Progenitor cell of endocrine pancreas (in vitro differentiated cells): Measurements from ENCODE around the gene ADGRF5. TPM values are rescaled to one million over a fixed set of nuclear protein-coding genes. Genes with fewer than 3 reads are reported as not detected.
"Not testable (repeated sequence)": the region's sequence is repeated elsewhere in the genome, so short reads cannot be mapped to it uniquely, and the experiment has no call there.

Experiments
- DNase-seq: peaks from one replicate; pipeline ENCODE4 v3.0.0; 2021; ENCODE audit warnings: low spot score; ENCODE audit not compliant: unreplicated experiment
- H3K27ac Mint-ChIP-seq: 2 replicates; pipeline ENCODE4 v1.8.0; 2021; ENCODE audit warnings: mild to moderate bottlenecking, moderate library complexity, mixed read lengths
- H3K27me3 Mint-ChIP-seq: 2 replicates; pipeline ENCODE4 v1.8.0; 2021; ENCODE audit warnings: mixed read lengths
- H3K36me3 Mint-ChIP-seq: 2 replicates; pipeline ENCODE4 v1.8.0; 2022; ENCODE audit warnings: mixed read lengths; ENCODE audit not compliant: insufficient read depth
- H3K4me1 Mint-ChIP-seq: 2 replicates; pipeline ENCODE4 v1.8.0; 2021; ENCODE audit warnings: low read depth, mixed read lengths
- H3K4me3 Mint-ChIP-seq: 2 replicates; pipeline ENCODE4 v1.8.0; 2021; ENCODE audit warnings: low read depth, mild to moderate bottlenecking, moderate library complexity, mixed read lengths
- H3K9me3 Mint-ChIP-seq: 2 replicates; pipeline ENCODE4 v1.8.0; 2021; ENCODE audit warnings: low read depth, mixed read lengths
- total RNA-seq: library from RNA; stranded (reverse); gene quantifications from 2 replicates; pipeline ENCODE4 v1.2.1, GENCODE V29; 2021
- TF ChIP-seq, protein P1 (sequence below): fragments of 200-600 bp; sonication (generic); IDR thresholded peaks from one replicate; pipeline ENCODE4 v1.5.0; 2021; ENCODE audit warnings: antibody characterized with exemption, mild to moderate bottlenecking; ENCODE audit not compliant: unreplicated experiment

Gene ADGRF5
- total RNA-seq, 1 donor from 2014 or later = not detected

- H3K4me3 Mint-ChIP-seq = no peak overlapping the region
- TF ChIP-seq, protein P1, sequence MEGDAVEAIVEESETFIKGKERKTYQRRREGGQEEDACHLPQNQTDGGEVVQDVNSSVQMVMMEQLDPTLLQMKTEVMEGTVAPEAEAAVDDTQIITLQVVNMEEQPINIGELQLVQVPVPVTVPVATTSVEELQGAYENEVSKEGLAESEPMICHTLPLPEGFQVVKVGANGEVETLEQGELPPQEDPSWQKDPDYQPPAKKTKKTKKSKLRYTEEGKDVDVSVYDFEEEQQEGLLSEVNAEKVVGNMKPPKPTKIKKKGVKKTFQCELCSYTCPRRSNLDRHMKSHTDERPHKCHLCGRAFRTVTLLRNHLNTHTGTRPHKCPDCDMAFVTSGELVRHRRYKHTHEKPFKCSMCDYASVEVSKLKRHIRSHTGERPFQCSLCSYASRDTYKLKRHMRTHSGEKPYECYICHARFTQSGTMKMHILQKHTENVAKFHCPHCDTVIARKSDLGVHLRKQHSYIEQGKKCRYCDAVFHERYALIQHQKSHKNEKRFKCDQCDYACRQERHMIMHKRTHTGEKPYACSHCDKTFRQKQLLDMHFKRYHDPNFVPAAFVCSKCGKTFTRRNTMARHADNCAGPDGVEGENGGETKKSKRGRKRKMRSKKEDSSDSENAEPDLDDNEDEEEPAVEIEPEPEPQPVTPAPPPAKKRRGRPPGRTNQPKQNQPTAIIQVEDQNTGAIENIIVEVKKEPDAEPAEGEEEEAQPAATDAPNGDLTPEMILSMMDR = no peak
- H3K27me3 Mint-ChIP-seq = peaks cover 45% of the 10 kb centered on the region
- H3K4me1 Mint-ChIP-seq = peaks cover 3% of the 10 kb centered on the region
- H3K27ac Mint-ChIP-seq = no peak overlapping the region
- H3K36me3 Mint-ChIP-seq = no peaks in the 10 kb centered on the region
- H3K9me3 Mint-ChIP-seq = no peaks in the 10 kb centered on the region
- no peak for DNase-seq
Measured at GRCh38 chr6:46849361-46849690, 72.4 kb downstream of the ADGRF5 start.

- TF ChIP-seq, protein P1 = peak; percentile 99
- Mint-ChIP-seq H3K9me3 (no peaks in the 10 kb centered on the region), H3K4me1 (peaks cover 3% of the 10 kb centered on the region), H3K27ac (no peak overlapping the region), H3K4me3 (peak overlapping the region; percentile 55), H3K27me3 (peaks cover 42% of the 10 kb centered on the region), H3K36me3 (no peaks in the 10 kb centered on the region)
- peak; percentile 77 for DNase-seq
Measured at GRCh38 chr6:46848684-46849360, 72.9 kb downstream of the ADGRF5 start.

DNA sequence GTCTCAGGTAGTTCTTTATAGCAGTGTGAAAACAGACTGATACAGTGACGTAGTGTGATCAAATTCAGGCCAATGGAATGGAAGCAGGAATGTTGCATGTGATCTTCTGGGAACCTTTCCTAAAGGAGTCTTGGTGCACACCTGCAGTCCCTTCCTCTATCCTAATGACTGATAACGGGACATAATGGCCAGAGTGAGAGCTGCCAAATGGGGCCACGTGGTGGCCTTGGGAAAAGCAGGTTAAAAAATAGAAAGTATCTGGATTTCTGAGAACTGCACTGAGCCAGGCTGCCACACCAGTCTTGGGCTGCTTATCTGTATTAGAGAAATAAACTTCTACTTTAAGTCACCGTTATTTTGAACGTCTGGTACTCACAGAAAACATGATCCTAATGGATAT lies 76.6 kb downstream of the ADGRF5 start:
- Mint-ChIP-seq H3K4me1 (peaks cover 3% of the 10 kb centered on the region), H3K4me3 (no peak overlapping the region), H3K9me3 (peaks cover 17% of the 10 kb centered on the region), H3K27me3 (peaks cover 28% of the 10 kb centered on the region), H3K36me3 (peaks cover 4% of the 10 kb centered on the region), H3K27ac (no peak overlapping the region)
- DNase-seq = no peak
- TF ChIP-seq, protein P1 = no peak

DNA sequence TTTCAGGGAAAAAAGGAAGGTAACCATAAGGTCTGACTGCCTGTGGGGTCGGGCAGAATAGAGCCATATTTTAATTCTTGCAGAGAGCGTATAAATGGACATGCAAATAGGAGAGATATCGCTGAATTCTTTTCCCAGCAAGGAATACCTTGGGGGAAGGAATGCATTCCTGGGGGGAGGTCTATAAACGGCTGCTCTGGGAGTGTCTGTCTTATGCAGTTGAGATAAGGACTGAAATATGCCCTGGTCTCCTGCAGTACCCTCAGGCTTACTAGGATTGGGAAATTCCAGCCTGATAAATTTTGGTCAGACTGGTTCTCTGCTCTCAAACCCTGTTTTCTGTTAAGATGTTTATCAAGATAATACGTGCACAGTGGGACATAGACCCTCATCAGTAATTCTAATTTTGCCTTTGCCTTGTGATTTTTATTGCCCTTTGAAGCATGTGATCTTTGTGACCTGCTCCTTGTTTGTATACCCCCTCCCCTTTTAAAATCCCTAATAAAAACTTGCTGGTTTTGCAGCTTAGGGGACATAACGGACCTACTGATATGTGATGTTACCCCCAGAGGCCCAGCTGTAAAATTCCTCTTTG lies 79.4 kb downstream of the ADGRF5 start:
- H3K36me3 Mint-ChIP-seq, DNase-seq, H3K27me3 Mint-ChIP-seq, H3K4me1 Mint-ChIP-seq, H3K27ac Mint-ChIP-seq, H3K4me3 Mint-ChIP-seq: not testable (repeated sequence)
- peaks cover 17% of the 10 kb centered on the region for H3K9me3 Mint-ChIP-seq

DNA sequence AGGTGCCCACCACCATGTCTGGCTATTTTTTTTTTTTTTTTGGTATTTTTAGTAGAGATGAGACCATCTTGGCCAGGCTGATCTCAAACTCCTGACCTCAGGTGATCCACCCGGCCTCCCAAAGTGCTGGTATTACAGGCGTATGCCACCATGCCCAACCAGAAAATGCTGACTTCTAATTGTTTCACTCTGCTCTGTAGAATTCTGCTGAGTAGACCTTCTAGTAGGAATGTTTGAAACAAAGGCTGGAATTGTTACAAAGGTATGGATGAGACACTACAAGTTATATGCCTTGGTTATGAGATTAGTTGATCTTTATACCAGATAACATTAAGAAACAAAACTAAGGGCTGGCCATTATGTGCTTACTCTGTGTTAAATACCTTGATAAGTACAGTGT lies 83.7 kb downstream of the ADGRF5 start:
- Mint-ChIP-seq H3K4me3 (no peak overlapping the region), H3K27ac (no peak overlapping the region), H3K4me1 (no peaks in the 10 kb centered on the region), H3K27me3 (no peaks in the 10 kb centered on the region), H3K9me3 (peaks cover 17% of the 10 kb centered on the region), H3K36me3 (peaks cover 4% of the 10 kb centered on the region)
- no peak for DNase-seq
- TF ChIP-seq, protein P1 = no peak

GRCh38 chr6:46834991-46835390 lies 86.7 kb downstream of the ADGRF5 start:
- peaks cover 11% of the 10 kb centered on the region for H3K4me1 Mint-ChIP-seq
- not testable (repeated sequence) for H3K27ac Mint-ChIP-seq, H3K9me3 Mint-ChIP-seq, H3K27me3 Mint-ChIP-seq, H3K4me3 Mint-ChIP-seq, H3K36me3 Mint-ChIP-seq, DNase-seq

DNA sequence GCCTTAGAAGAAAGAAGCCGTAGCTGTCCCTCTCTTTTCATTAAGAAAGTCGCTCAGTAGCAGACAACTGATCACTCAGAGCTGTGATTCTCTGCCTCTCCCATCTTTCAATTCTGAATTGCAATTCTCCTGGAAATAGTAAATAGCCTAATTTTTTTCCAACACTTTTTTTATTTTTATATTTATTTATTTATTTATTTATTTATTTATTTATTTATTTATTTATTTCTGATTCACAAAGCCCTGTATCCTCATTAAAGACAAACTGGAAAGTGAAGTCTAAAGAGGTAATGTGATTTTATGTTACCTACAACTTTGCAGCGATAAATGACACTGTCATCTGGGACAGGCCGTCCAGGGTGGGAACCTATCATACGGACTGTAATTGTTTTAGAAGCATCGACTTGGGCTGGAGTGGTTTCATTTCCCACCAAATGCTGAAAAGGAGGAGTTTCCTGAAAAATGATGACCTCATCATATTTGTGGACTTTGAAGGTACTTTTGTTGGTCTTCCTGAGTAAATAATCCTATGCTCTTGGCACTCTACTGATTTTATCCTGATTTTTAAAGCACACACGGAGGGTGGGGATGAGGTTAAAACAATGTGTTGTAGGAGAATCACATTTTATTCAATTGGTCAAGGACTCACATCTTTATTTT lies 87.4 kb downstream of the ADGRF5 start:
- not testable (repeated sequence) for H3K4me3 Mint-ChIP-seq, H3K27me3 Mint-ChIP-seq
- peaks cover 13% of the 10 kb centered on the region for H3K4me1 Mint-ChIP-seq

More for the DNA sequence above, 87.4 kb downstream of the ADGRF5 start:
- H3K9me3 Mint-ChIP-seq, H3K27ac Mint-ChIP-seq, H3K36me3 Mint-ChIP-seq, DNase-seq: not testable (repeated sequence)
